ENCODE measurements around the gene ATXN7L2.

- TF ChIP-seq CTCF (IDR thresholded peaks at IDR 0.05): no peak
- TF ChIP-seq ZFX (IDR thresholded peaks at IDR 0.05; ENCODE audit: borderline replicate concordance): no peak
Observed at GRCh38 chr1:109434484-109434883, 49.2 kb upstream of the ATXN7L2 start.

All from 22Rv1 (cell line).